K562 (cell line): ENCODE measurements around the gene PRDM8.

Source experiments
- ARHGAP35 ChIP-seq: fragments of 450-650 bp; IDR thresholded peaks from 2 replicates; pipeline ENCODE4 v1.6.1; 2018; ENCODE audit not compliant: partially characterized antibody
- FOXK2 ChIP-seq, 2 experiments: fragments of 450-650 bp; IDR thresholded peaks in 1 of 2; conservative IDR thresholded peaks in 1 of 2; 2 replicates each; pipeline ENCODE4 v1.6.1; 2016; ENCODE audit warnings: low read depth in 2 of 2, mild to moderate bottlenecking in 1 of 2
- MAFK ChIP-seq: IDR thresholded peaks from 2 replicates; pipeline ENCODE4 v1.6.1; 2011; ENCODE audit warnings: low read length, improper control_type of control experiment
- POLR2A ChIP-seq: fragments of 450-650 bp; conservative IDR thresholded peaks from 2 replicates; pipeline ENCODE4 v1.6.1; 2016
- SMAD3 ChIP-seq: fragments of 450-650 bp; formaldehyde crosslinking; conservative IDR thresholded peaks from 2 replicates; pipeline ENCODE4 v1.4.0; 2020; ENCODE audit warnings: mild to moderate bottlenecking
- TF ChIP-seq, protein P1 (sequence below), 3 experiments: IDR thresholded peaks in 2 of 3; conservative IDR thresholded peaks in 1 of 3; 2 replicates each; pipeline ENCODE4 v1.5.1; 2011 to 2012; ENCODE audit warnings: low read length in 3 of 3, mild to moderate bottlenecking in 3 of 3, control low read depth in 2 of 3, improper control_type of control experiment in 1 of 3, inconsistent platforms in 1 of 3, low read depth in 1 of 3, mixed read lengths in 1 of 3, moderate library complexity in 1 of 3; ENCODE audit not compliant: insufficient read depth in 2 of 3
- TF ChIP-seq, protein P2 (sequence below): fragments of 450-650 bp; formaldehyde crosslinking; IDR thresholded peaks from 2 replicates; pipeline ENCODE4 v1.4.0; 2022; ENCODE audit warnings: missing genetic modification characterization

DNA sequence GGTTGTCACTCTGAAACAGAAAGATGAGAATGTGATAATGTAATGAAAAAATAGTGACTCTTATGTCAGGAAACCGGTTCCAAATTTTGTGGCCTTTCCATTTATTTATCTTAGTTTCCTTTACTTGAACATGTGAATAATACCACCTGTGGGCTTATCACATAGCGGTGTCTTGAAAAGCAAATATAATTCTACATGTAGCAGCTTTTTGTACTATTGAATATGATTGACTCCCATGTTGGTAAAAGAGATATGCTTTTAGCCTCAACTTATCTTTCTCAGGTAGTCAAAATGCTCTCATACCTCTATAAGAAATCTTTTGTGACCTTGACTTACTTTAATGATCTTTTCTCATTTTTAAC, 12.0 kb downstream of the PRDM8 start:
- TF ChIP-seq, protein P1, sequence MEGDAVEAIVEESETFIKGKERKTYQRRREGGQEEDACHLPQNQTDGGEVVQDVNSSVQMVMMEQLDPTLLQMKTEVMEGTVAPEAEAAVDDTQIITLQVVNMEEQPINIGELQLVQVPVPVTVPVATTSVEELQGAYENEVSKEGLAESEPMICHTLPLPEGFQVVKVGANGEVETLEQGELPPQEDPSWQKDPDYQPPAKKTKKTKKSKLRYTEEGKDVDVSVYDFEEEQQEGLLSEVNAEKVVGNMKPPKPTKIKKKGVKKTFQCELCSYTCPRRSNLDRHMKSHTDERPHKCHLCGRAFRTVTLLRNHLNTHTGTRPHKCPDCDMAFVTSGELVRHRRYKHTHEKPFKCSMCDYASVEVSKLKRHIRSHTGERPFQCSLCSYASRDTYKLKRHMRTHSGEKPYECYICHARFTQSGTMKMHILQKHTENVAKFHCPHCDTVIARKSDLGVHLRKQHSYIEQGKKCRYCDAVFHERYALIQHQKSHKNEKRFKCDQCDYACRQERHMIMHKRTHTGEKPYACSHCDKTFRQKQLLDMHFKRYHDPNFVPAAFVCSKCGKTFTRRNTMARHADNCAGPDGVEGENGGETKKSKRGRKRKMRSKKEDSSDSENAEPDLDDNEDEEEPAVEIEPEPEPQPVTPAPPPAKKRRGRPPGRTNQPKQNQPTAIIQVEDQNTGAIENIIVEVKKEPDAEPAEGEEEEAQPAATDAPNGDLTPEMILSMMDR (IDR thresholded peaks at IDR 0.05 in 2 of 3, conservative IDR thresholded peaks at IDR 0.05 in 1 of 3; ENCODE audit: insufficient read depth in 2 of 3, low read depth in 1 of 3, low read length in 3 of 3), result no peak
- TF ChIP-seq MAFK, result no peak
- TF ChIP-seq SMAD3 (CRISPR knock-in tag), result no peak
- TF ChIP-seq ARHGAP35, result no peak
- no peak for TF ChIP-seq FOXK2 (conservative IDR thresholded peaks at IDR 0.05 in 1 of 2, IDR thresholded peaks at IDR 0.05 in 1 of 2; ENCODE audit: low read depth in 2 of 2)
- TF ChIP-seq, protein P2, sequence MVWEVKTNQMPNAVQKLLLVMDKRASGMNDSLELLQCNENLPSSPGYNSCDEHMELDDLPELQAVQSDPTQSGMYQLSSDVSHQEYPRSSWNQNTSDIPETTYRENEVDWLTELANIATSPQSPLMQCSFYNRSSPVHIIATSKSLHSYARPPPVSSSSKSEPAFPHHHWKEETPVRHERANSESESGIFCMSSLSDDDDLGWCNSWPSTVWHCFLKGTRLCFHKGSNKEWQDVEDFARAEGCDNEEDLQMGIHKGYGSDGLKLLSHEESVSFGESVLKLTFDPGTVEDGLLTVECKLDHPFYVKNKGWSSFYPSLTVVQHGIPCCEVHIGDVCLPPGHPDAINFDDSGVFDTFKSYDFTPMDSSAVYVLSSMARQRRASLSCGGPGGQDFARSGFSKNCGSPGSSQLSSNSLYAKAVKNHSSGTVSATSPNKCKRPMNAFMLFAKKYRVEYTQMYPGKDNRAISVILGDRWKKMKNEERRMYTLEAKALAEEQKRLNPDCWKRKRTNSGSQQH (CRISPR knock-in tag), result no peak
- no peak for TF ChIP-seq POLR2A
